HCT116 (cell line): ENCODE results near the gene ZRANB1. TPM values are rescaled to one million over a fixed set of nuclear protein-coding genes. Genes with fewer than 3 reads are reported as not detected.

Experiments used
- ATAC-seq: fragments of 200-7000 bp; cut with Tn5 transposase; 2 replicates; pipeline ENCODE4 v1.9.1; 2020; ENCODE audit warnings: mild to moderate bottlenecking, moderate library complexity
- BruUV-seq: library from RNA; stranded (reverse); fragments of 400-500 nt; replicated peaks from 2 replicates; lab custom pipeline; 2021; lab: Mats Ljungman, UMichigan
- CTCF ChIA-PET: fragments of 300-600 bp; sonication (Branson Sonifier 250); formaldehyde crosslinking; loops from one replicate; lab custom pipeline; 2021; ENCODE audit warnings: antibody characterized with exemption; lab: Charles Lee
- POLR2A ChIA-PET: fragments of 300-600, 350-600 bp; sonication (Branson Sonifier 250); formaldehyde crosslinking; loops from one replicate; lab custom pipeline; 2021; ENCODE audit warnings: antibody characterized with exemption; lab: Charles Lee
- RAD21 ChIA-PET, 2 experiments: fragments of 300-600 bp; sonication (Branson Sonifier 250); formaldehyde crosslinking; loops; one replicate each; lab custom pipeline; 2023; ENCODE audit warnings: low total read pairs in 2 of 2; ENCODE audit not compliant: uncharacterized antibody in 2 of 2, unreplicated experiment in 2 of 2, low non-redundant PET in 1 of 2; lab: Charles Lee
- DNase-seq: peaks from one replicate; pipeline ENCODE4 v3.0.0-alpha.2; 2010; ENCODE audit warnings: low read depth, low spot score
- H2AFZ ChIP-seq: fragments of 200-600 bp; shearing (Covaris generic), sonication (generic); 2 replicates; pipeline ENCODE4 v1.6.1; 2017; ENCODE audit warnings: low read depth, mixed run types, mixed read lengths, antibody characterized with exemption, low read length; ENCODE audit not compliant: poor library complexity, severe bottlenecking
- H3K27ac ChIP-seq: 2 replicates; pipeline ENCODE4 v1.5.1; 2012; ENCODE audit warnings: low read depth, low read length
- H3K27me3 ChIP-seq: fragments of 200-600 bp; sonication (generic); 2 replicates; pipeline ENCODE4 v1.6.1; 2016; ENCODE audit warnings: mixed run types, low read length, mixed read lengths; ENCODE audit not compliant: insufficient read depth
- H3K36me3 ChIP-seq, 2 experiments: fragments of 200-500 bp in 1 of 2; fragments of 200-600 bp in 1 of 2; sonication (Bioruptor generic) in 1 of 2; sonication (generic) in 1 of 2; 2 replicates each; pipeline versions ENCODE4 v1.5.1 to v1.6.1; 2014 to 2016; ENCODE audit warnings: low read length in 2 of 2, inconsistent platforms in 1 of 2, mixed read lengths in 1 of 2, mixed run types in 1 of 2; ENCODE audit not compliant: insufficient read depth in 2 of 2, control insufficient read depth in 1 of 2
- H3K4me1 ChIP-seq, 2 experiments: fragments of 200-600 bp in 1 of 2; sonication (generic) in 1 of 2; 2 replicates each; pipeline versions ENCODE4 v1.5.1 to v1.6.1; 2012 to 2017; ENCODE audit warnings: low read length in 2 of 2, inconsistent platforms in 1 of 2, mild to moderate bottlenecking in 1 of 2, mixed read lengths in 1 of 2, mixed run types in 1 of 2, moderate library complexity in 1 of 2; ENCODE audit not compliant: insufficient read depth in 2 of 2, control insufficient read depth in 1 of 2
- H3K4me2 ChIP-seq: fragments of 200-600 bp; sonication (generic); 2 replicates; pipeline ENCODE4 v1.6.1; 2017; ENCODE audit warnings: mixed run types, low read length, mixed read lengths
- H3K4me3 ChIP-seq, 2 experiments: fragments of 200-600 bp in 1 of 2; sonication (generic) in 1 of 2; replicated peaks in 1 of 2; 2 replicates each; pipeline ENCODE4 v1.5.1; 2011 to 2016; ENCODE audit warnings: low read length in 2 of 2, control low read depth in 1 of 2, low read depth in 1 of 2, mild to moderate bottlenecking in 1 of 2, mixed read lengths in 1 of 2, mixed run types in 1 of 2
- H3K79me2 ChIP-seq: fragments of 200-600 bp; sonication (generic); 2 replicates; pipeline ENCODE4 v1.6.1; 2017; ENCODE audit warnings: mild to moderate bottlenecking, mixed run types, low read length, moderate library complexity, mixed read lengths; ENCODE audit not compliant: insufficient read depth
- H3K9ac ChIP-seq: fragments of 200-600 bp; sonication (generic); 2 replicates; pipeline ENCODE4 v1.6.1; 2016; ENCODE audit warnings: low read length, mixed read lengths
- H3K9me2 ChIP-seq: fragments of 200-600 bp; sonication (generic), shearing (Covaris generic); 2 replicates; pipeline ENCODE4 v1.6.1; 2017; ENCODE audit warnings: mixed run types, mild to moderate bottlenecking, moderate library complexity; ENCODE audit not compliant: insufficient read depth
- H3K9me3 ChIP-seq, 2 experiments: fragments of 200-500 bp in 1 of 2; fragments of 200-600 bp in 1 of 2; sonication (Bioruptor generic) in 1 of 2; sonication (generic) in 1 of 2; 2 replicates each; pipeline ENCODE4 v1.6.1; 2014 to 2017; ENCODE audit warnings: low read length in 2 of 2, mixed read lengths in 2 of 2, inconsistent platforms in 1 of 2, low read depth in 1 of 2, mild to moderate bottlenecking in 1 of 2, mixed run types in 1 of 2, moderate library complexity in 1 of 2; ENCODE audit not compliant: control insufficient read depth in 1 of 2, insufficient read depth in 1 of 2
- H4K20me1 ChIP-seq: fragments of 200-600 bp; sonication (generic), shearing (Covaris generic); 2 replicates; pipeline ENCODE4 v1.6.1; 2017; ENCODE audit warnings: mixed run types, mild to moderate bottlenecking, moderate library complexity; ENCODE audit not compliant: insufficient read depth
- CBX3 ChIP-seq: IDR thresholded peaks from 2 replicates; pipeline ENCODE4 v1.6.1; 2012; ENCODE audit warnings: low read depth
- ELF1 ChIP-seq: IDR thresholded peaks from 2 replicates; pipeline ENCODE4 v1.6.1; 2012; ENCODE audit warnings: low read depth, borderline replicate concordance
- EZH2 ChIP-seq: fragments of 200-600 bp; sonication (generic); IDR thresholded peaks from 2 replicates; pipeline ENCODE4 v1.6.1; 2017; ENCODE audit warnings: antibody characterized with exemption, mixed run types
- EZH2phosphoT487 ChIP-seq: fragments of 200-600 bp; IDR thresholded peaks from 2 replicates; pipeline ENCODE4 v1.6.1; 2018; ENCODE audit warnings: antibody characterized with exemption, borderline replicate concordance
- JUND ChIP-seq: IDR thresholded peaks from 2 replicates; pipeline ENCODE4 v1.6.1; 2012
- MAX ChIP-seq: IDR thresholded peaks from 2 replicates; pipeline ENCODE4 v1.6.1; 2012
- POLR2A ChIP-seq: IDR thresholded peaks from 2 replicates; pipeline ENCODE4 v1.7.0; 2011; ENCODE audit warnings: borderline replicate concordance; ENCODE audit not compliant: insufficient read depth, insufficient read length; ENCODE audit errors: extremely low read depth
- POLR2AphosphoS5 ChIP-seq: IDR thresholded peaks from 2 replicates; pipeline ENCODE4 v1.6.1; 2011; ENCODE audit warnings: mild to moderate bottlenecking, low read depth, low read length, moderate library complexity
- RAD21 ChIP-seq: IDR thresholded peaks from 2 replicates; pipeline ENCODE4 v1.6.1; 2012; ENCODE audit warnings: low read depth, mild to moderate bottlenecking
- REST ChIP-seq: IDR thresholded peaks from 2 replicates; pipeline ENCODE4 v1.6.1; 2012; ENCODE audit warnings: low read depth
- SIN3A ChIP-seq: IDR thresholded peaks from 2 replicates; pipeline ENCODE4 v1.6.1; 2012; ENCODE audit warnings: low read depth
- SP1 ChIP-seq: IDR thresholded peaks from 2 replicates; pipeline ENCODE4 v1.6.1; 2012; ENCODE audit warnings: low read depth
- SRF ChIP-seq: IDR thresholded peaks from 2 replicates; pipeline ENCODE4 v1.6.1; 2012; ENCODE audit warnings: low read depth
- TCF7L2 ChIP-seq: IDR thresholded peaks from 2 replicates; pipeline ENCODE4 v1.7.0; 2011; ENCODE audit warnings: borderline replicate concordance, inconsistent platforms; ENCODE audit not compliant: insufficient read depth, insufficient read length; ENCODE audit errors: extremely low read depth
- ZBTB33 ChIP-seq: IDR thresholded peaks from 2 replicates; pipeline ENCODE4 v1.6.1; 2011; ENCODE audit warnings: mild to moderate bottlenecking, low read length, moderate library complexity; ENCODE audit not compliant: insufficient replicate concordance; ENCODE audit errors: extremely low read depth
- ZFX ChIP-seq: fragments of 450-650 bp; IDR thresholded peaks from 2 replicates; pipeline ENCODE4 v1.6.1; 2017
- intact Hi-C: fragments of 100-400 bp; cut with micrococcal nuclease; formaldehyde crosslinking; loops from 2 replicates; pipeline ENCODE4 v1.10.0; 2022
- total RNA-seq: library from RNA; stranded (reverse); gene quantifications from one replicate; pipeline ENCODE4 v1.2.1, GENCODE V29; 2021; ENCODE audit not compliant: unreplicated experiment

The ZRANB1 gene
- total RNA-seq, 1 experiment from 2014 or later, result 23.9 TPM

- TF ChIP-seq ZBTB33 (no peak), MAX (no peak), SIN3A (no peak), CBX3 (no peak), ELF1 (no peak), ZFX (no peak)
These were observed 83.4 kb downstream of the ZRANB1 start (continued) for GRCh38 chr10:125025341-125025740.

GRCh38 chr10:125026036-125026931, 84.4 kb downstream of the ZRANB1 start:
- POLR2A ChIA-PET, result no interaction called here
- H3K9me2 ChIP-seq, result no peaks in the 10 kb centered on the region
- H3K9me3 ChIP-seq, result no peaks in the 10 kb centered on the region
- DNase-seq, result no peak
- no peak overlapping the region for H3K4me3 ChIP-seq
- BruUV-seq, result no TSS peak
- H3K9ac ChIP-seq, result no peak overlapping the region
- H3K27ac ChIP-seq, result no peak overlapping the region
- no peaks in the 10 kb centered on the region for H3K27me3 ChIP-seq
- intact Hi-C loops, result no loop called here
- H3K36me3 ChIP-seq, result peaks cover 5% of the 10 kb centered on the region in 2 experiments; a peak in 2 of 4 replicates
- TF ChIP-seq SP1, result no peak
- no peak for TF ChIP-seq ZFX
- no peak for TF ChIP-seq EZH2
- TF ChIP-seq SRF, result no peak
- no peak for TF ChIP-seq TCF7L2
- TF ChIP-seq SIN3A, result no peak
- no peak for TF ChIP-seq RAD21
- TF ChIP-seq ZBTB33, result no peak
- TF ChIP-seq POLR2AphosphoS5, result no peak
- TF ChIP-seq POLR2A, result no peak
- no peak for TF ChIP-seq EZH2phosphoT487
- TF ChIP-seq REST, result no peak
- TF ChIP-seq JUND, result no peak
- ATAC-seq, result no peak
- no peaks in the 10 kb centered on the region for H3K4me1 ChIP-seq
- H3K4me2 ChIP-seq, result no peak overlapping the region
- H3K79me2 ChIP-seq, result peaks cover 73% of the 10 kb centered on the region
- RAD21 ChIA-PET, result no interaction called here
- 0 out of 2 replicates have a peak, but pooled peaks cover 5% of the 10 kb centered on the region for H4K20me1 ChIP-seq
- no peak overlapping the region for H2AFZ ChIP-seq
- CTCF ChIA-PET, result no interaction called here
